ENCODE measurements around the gene MYL2. TPM values are rescaled to one million over a fixed set of nuclear protein-coding genes. Genes with fewer than 3 reads are reported as not detected.
A peak's percentile ranks its signal among the peaks of the same experiment; 100 is the strongest.

Gene MYL2
- polyA plus RNA-seq, 1 donor (not counting 4 experiments of a cell fraction or from before 2014, with no cell fraction given), result 0.08 TPM

DNA sequence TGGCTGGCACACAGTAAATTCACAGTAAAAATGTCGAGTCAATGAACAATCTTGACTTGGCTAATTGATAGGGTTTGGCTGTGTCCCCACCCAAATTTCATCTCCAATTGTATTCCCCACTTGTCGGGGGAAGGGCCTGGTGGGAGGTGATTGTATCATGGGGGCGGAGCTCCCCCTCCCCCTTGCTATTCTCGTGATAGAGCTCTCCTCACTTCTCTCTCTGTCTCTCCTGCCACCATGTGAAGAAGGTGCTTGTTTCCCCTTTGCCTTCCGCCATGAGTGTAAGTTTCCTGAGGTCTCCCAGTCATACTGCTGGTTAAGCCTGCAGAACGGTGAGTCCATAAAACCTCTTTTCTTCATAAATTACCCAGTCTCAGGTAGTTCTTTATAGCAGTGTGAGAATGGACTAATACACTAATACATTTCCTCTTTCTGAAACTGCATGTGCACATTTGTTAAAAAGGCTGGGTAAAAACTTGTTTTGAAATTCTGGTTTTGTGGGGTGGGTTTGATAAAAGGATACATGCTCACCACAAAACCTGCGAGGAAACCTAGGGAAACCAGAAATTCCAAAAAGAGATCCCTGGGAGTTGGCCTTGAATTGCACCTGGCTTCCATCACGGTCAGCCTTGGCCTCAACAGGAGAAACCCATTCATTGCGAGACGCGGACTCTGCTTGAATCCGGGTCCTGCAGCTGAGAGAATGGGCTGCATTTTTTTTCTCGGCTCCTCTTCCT lies 16.2 kb upstream of the MYL2 start:
- Histone ChIP-seq H2AFZ (ENCODE audit: control insufficient read depth, low read length) (no peak overlapping the region), H3K79me2 (ENCODE audit: control insufficient read depth, insufficient read depth, low read length) (no peaks in the 10 kb centered on the region), H3K4me2 (ENCODE audit: control insufficient read depth, extremely low read depth, insufficient read depth, low read depth, low read length) (no peak overlapping the region), H4K20me1 (ENCODE audit: control insufficient read depth, extremely low read depth, insufficient read depth, low read length) (no peaks in the 10 kb centered on the region), H3K4me3 (ENCODE audit: control insufficient read depth in 2 of 3, extremely low read depth in 1 of 3, insufficient read depth in 2 of 3, low read depth in 1 of 3, low read length in 3 of 3) (no peak overlapping the region), H3K27ac (ENCODE audit: control insufficient read depth, insufficient read depth, low read length) (no peak overlapping the region), H3K4me1 (ENCODE audit: control insufficient read depth, extremely low read depth, insufficient read depth, low read length) (peaks cover 17% of the 10 kb centered on the region), H3K9me3 (ENCODE audit: control insufficient read depth, low read depth, low read length) (no peaks in the 10 kb centered on the region), H3K9me1 (ENCODE audit: control insufficient read depth, extremely low read depth, insufficient read depth, low read length) (no peaks in the 10 kb centered on the region), H3K9ac (ENCODE audit: control insufficient read depth, extremely low read depth, insufficient read depth, low read length) (no peak overlapping the region), H3K27me3 (ENCODE audit: control insufficient read depth, extremely low read depth, insufficient read depth, low read length) (no peaks in the 10 kb centered on the region), H3K36me3 (ENCODE audit: control insufficient read depth in 2 of 2, extremely low read depth in 1 of 2, insufficient read depth in 2 of 2, low read length in 2 of 2) (no peaks in the 10 kb centered on the region)
- TF ChIP-seq, protein P1, sequence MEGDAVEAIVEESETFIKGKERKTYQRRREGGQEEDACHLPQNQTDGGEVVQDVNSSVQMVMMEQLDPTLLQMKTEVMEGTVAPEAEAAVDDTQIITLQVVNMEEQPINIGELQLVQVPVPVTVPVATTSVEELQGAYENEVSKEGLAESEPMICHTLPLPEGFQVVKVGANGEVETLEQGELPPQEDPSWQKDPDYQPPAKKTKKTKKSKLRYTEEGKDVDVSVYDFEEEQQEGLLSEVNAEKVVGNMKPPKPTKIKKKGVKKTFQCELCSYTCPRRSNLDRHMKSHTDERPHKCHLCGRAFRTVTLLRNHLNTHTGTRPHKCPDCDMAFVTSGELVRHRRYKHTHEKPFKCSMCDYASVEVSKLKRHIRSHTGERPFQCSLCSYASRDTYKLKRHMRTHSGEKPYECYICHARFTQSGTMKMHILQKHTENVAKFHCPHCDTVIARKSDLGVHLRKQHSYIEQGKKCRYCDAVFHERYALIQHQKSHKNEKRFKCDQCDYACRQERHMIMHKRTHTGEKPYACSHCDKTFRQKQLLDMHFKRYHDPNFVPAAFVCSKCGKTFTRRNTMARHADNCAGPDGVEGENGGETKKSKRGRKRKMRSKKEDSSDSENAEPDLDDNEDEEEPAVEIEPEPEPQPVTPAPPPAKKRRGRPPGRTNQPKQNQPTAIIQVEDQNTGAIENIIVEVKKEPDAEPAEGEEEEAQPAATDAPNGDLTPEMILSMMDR (optimal IDR thresholded peaks at IDR 0.05 in 1 of 3, IDR thresholded peaks at IDR 0.05 in 1 of 3, conservative IDR thresholded peaks at IDR 0.05 in 1 of 3; ENCODE audit: extremely low read depth in 1 of 3, insufficient read depth in 2 of 3, low read length in 3 of 3), result no peak
- no peak for TF ChIP-seq EZH2 (IDR thresholded peaks at IDR 0.05; ENCODE audit: low read length)
- no peak for DNase-seq (ENCODE audit: low read depth, low spot score)
- peak; percentile 44 for FAIRE-seq
- dilution Hi-C loops (cut with MboI; ENCODE audit: extremely low pct_ligation_motif_present, low sequenced_read_pairs), result no loop called here

DNA sequence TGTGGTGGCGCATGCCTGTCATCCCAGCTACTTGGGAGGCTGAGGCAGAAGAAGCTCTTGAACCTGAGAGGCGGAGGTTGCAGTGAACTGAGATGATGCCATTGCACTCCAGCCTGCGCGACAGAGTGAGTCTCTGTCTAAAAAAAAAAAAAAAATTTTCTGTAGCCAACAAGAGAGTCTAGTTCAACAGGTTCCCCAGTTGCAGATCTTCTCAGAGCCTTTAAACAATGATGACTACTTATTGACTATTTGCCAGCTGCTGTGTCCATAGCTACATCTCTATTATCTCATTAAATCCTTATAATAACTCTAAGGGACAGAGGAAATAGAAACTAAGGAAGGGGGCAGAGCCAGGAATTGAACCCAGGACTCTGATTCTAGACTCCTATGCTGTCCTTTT lies 15.2 kb upstream of the MYL2 start:
- FAIRE-seq (no peak), DNase-seq (ENCODE audit: low read depth, low spot score) (no peak)
- H3K4me2 ChIP-seq (ENCODE audit: control insufficient read depth, extremely low read depth, insufficient read depth, low read depth, low read length), result no peak overlapping the region
- H4K20me1 ChIP-seq (ENCODE audit: control insufficient read depth, extremely low read depth, insufficient read depth, low read length), result no peaks in the 10 kb centered on the region
- TF ChIP-seq, protein P1 (optimal IDR thresholded peaks at IDR 0.05 in 1 of 3, IDR thresholded peaks at IDR 0.05 in 1 of 3, conservative IDR thresholded peaks at IDR 0.05 in 1 of 3; ENCODE audit: extremely low read depth in 1 of 3, insufficient read depth in 2 of 3, low read length in 3 of 3), result no peak
- TF ChIP-seq EZH2 (IDR thresholded peaks at IDR 0.05; ENCODE audit: low read length), result no peak
- no peaks in the 10 kb centered on the region for H3K9me3 ChIP-seq (ENCODE audit: control insufficient read depth, low read depth, low read length)
- no peak overlapping the region for H3K27ac ChIP-seq (ENCODE audit: control insufficient read depth, insufficient read depth, low read length)
- no peak overlapping the region for H3K9ac ChIP-seq (ENCODE audit: control insufficient read depth, extremely low read depth, insufficient read depth, low read length)
- H3K4me1 ChIP-seq (ENCODE audit: control insufficient read depth, extremely low read depth, insufficient read depth, low read length), result peaks cover 17% of the 10 kb centered on the region
- H3K9me1 ChIP-seq (ENCODE audit: control insufficient read depth, extremely low read depth, insufficient read depth, low read length), result no peaks in the 10 kb centered on the region
- no peak overlapping the region for H3K4me3 ChIP-seq (ENCODE audit: control insufficient read depth in 2 of 3, extremely low read depth in 1 of 3, insufficient read depth in 2 of 3, low read depth in 1 of 3, low read length in 3 of 3)
- H3K36me3 ChIP-seq (ENCODE audit: control insufficient read depth in 2 of 2, extremely low read depth in 1 of 2, insufficient read depth in 2 of 2, low read length in 2 of 2), result no peaks in the 10 kb centered on the region
- H3K79me2 ChIP-seq (ENCODE audit: control insufficient read depth, insufficient read depth, low read length), result no peaks in the 10 kb centered on the region
- H2AFZ ChIP-seq (ENCODE audit: control insufficient read depth, low read length), result no peak overlapping the region
- dilution Hi-C loops (cut with MboI; ENCODE audit: extremely low pct_ligation_motif_present, low sequenced_read_pairs), result no loop called here
- H3K27me3 ChIP-seq (ENCODE audit: control insufficient read depth, extremely low read depth, insufficient read depth, low read length), result no peaks in the 10 kb centered on the region
